HG03108 (cell line): ENCODE results near the gene FCN2.

ENCODE experiments used
- ATAC-seq: cut with Tn5 transposase; IDR thresholded peaks from one replicate; pipeline ENCODE4 v1.9.1; 2021; ENCODE audit warnings: moderate library complexity; ENCODE audit not compliant: unreplicated experiment

Gene FCN2

GRCh38 chr9:134908524-134909309 lies 28.1 kb downstream of the FCN2 start:
- no peak for ATAC-seq

GRCh38 chr9:134909511-134910481 lies 29.2 kb downstream of the FCN2 start:
- no peak for ATAC-seq

GRCh38 chr9:134912126-134912840 lies 31.7 kb downstream of the FCN2 start:
- ATAC-seq: no peak

GRCh38 chr9:134913041-134913712 lies 32.6 kb downstream of the FCN2 start:
- ATAC-seq: no peak

GRCh38 chr9:134913713-134914500 lies 33.3 kb downstream of the FCN2 start:
- no peak for ATAC-seq

- no peak for ATAC-seq
Observed at GRCh38 chr9:134914501-134914834, 33.9 kb downstream of the FCN2 start.

- ATAC-seq: no peak
Observed at GRCh38 chr9:134915046-134915985, 34.7 kb downstream of the FCN2 start.

- ATAC-seq: no peak
Observed at GRCh38 chr9:134916161-134916665, 35.6 kb downstream of the FCN2 start.

- no peak for ATAC-seq
Observed at GRCh38 chr9:134917431-134918373, 37.1 kb downstream of the FCN2 start, which contains the start of gene FCN1. TSS of gene FCN1 (minus strand) at chr9:134917912. CDS start at chr9:134917871, 41 bp downstream.

GRCh38 chr9:134918646-134919045 lies 38.0 kb downstream of the FCN2 start:
- no peak for ATAC-seq

GRCh38 chr9:134919303-134919702 lies 38.7 kb downstream of the FCN2 start:
- no peak for ATAC-seq

GRCh38 chr9:134922066-134922931 lies 41.7 kb downstream of the FCN2 start:
- ATAC-seq: no peak

GRCh38 chr9:134922932-134923240 lies 42.3 kb downstream of the FCN2 start:
- no peak for ATAC-seq

GRCh38 chr9:134923466-134923865 lies 42.9 kb downstream of the FCN2 start:
- no peak for ATAC-seq

GRCh38 chr9:134925011-134925511 lies 44.5 kb downstream of the FCN2 start:
- ATAC-seq: no peak

- ATAC-seq: no peak
Observed at GRCh38 chr9:134928436-134929192, 48.0 kb downstream of the FCN2 start.
